HG03558 (cell line): ENCODE measurements around the gene AURKAIP1.

ENCODE experiments used
- ATAC-seq: cut with Tn5 transposase; IDR thresholded peaks from one replicate; pipeline ENCODE4 v1.9.1; 2021; ENCODE audit warnings: moderate number of reproducible peaks; ENCODE audit not compliant: unreplicated experiment; ENCODE audit errors: extremely low read depth

Gene AURKAIP1

GRCh38 chr1:1365875-1366698, 8.9 kb downstream of the AURKAIP1 start:
- ATAC-seq, result no peak

GRCh38 chr1:1364266-1364665, 10.7 kb downstream of the AURKAIP1 start:
- ATAC-seq, result no peak

GRCh38 chr1:1361982-1362423, 13.0 kb downstream of the AURKAIP1 start:
- no peak for ATAC-seq

GRCh38 chr1:1361233-1361981, 13.6 kb downstream of the AURKAIP1 start:
- ATAC-seq, result no peak

GRCh38 chr1:1360506-1361169, 14.4 kb downstream of the AURKAIP1 start:
- ATAC-seq, result no peak

GRCh38 chr1:1359664-1360468, 15.1 kb downstream of the AURKAIP1 start:
- no peak for ATAC-seq

- ATAC-seq, result no peak
Observed at GRCh38 chr1:1359308-1359663, 15.7 kb downstream of the AURKAIP1 start.

GRCh38 chr1:1358433-1359271, 16.4 kb downstream of the AURKAIP1 start, which contains the start of gene MXRA8:
MXRA8 (minus strand) TSS chr1:1358555; CDS start chr1:1358504, 51 bp downstream.
- no peak for ATAC-seq

- no peak for ATAC-seq
Observed at GRCh38 chr1:1357871-1358432, 17.1 kb downstream of the AURKAIP1 start.

- no peak for ATAC-seq
Observed at GRCh38 chr1:1356796-1357401, 18.1 kb downstream of the AURKAIP1 start.

- no peak for ATAC-seq
Observed at GRCh38 chr1:1356166-1356795, 18.7 kb downstream of the AURKAIP1 start.

GRCh38 chr1:1355416-1355815, 19.6 kb downstream of the AURKAIP1 start:
- ATAC-seq, result no peak

GRCh38 chr1:1354271-1355247, 20.4 kb downstream of the AURKAIP1 start:
- no peak for ATAC-seq

GRCh38 chr1:1353389-1354151, 21.4 kb downstream of the AURKAIP1 start:
- no peak for ATAC-seq

GRCh38 chr1:1352786-1353388, 22.1 kb downstream of the AURKAIP1 start:
- no peak for ATAC-seq
